ENCODE data around the gene EPB41L2.

Gene EPB41L2

GRCh38 chr6:130796313-130796905 is 266.6 kb downstream of the EPB41L2 start:
- no peak for DNase-seq (ENCODE audit: low read depth in 2 of 2)

- DNase-seq (ENCODE audit: low read depth in 2 of 2): no peak
These were observed 268.3 kb downstream of the EPB41L2 start for GRCh38 chr6:130794738-130795137.

DNA sequence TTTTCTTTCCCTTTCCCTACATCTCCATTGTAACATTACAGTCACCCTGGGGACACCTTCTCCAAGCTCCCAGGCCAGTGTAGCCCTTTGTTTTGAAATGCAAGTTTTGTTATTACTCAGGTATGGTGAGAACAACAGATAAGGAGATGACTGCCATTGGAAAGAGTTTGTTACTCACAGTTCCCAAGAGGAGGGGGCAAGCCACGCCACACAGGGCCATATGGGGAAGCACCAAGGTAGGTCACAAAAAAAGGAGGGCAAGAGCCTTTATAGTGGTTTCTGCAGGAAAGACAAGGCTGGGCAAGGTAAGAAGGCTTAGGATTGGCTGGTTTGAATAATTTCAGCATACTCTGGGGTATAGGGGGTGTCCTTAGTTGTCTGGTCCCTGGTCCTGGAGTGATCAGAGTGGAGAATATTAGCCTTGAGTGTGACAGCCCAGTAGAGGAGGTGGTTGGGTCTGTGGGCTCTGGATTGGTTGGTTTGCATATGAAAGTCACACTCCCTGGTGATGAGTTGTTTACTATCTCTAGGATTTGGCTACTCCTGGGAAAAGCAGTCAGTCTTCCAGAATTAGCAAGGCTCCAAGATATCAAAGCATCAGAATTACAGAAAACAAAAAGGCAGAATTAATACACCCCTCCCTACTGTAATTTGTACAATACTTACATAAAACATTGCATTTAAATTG is 268.9 kb downstream of the EPB41L2 start:
- DNase-seq (ENCODE audit: low read depth in 2 of 2): no peak
